GM18519 (cell line): ENCODE data around the gene ZFYVE27.

Experiments
- ATAC-seq: cut with Tn5 transposase; IDR thresholded peaks from one replicate; pipeline ENCODE4 v1.9.1; 2021; ENCODE audit warnings: mild to moderate bottlenecking, moderate library complexity; ENCODE audit not compliant: unreplicated experiment, low FRiP score

ZFYVE27 gene

GRCh38 chr10:97743169-97743943 lies 6.4 kb downstream of the ZFYVE27 start:
- no peak for ATAC-seq

- ATAC-seq, result no peak
These were observed 7.6 kb downstream of the ZFYVE27 start for GRCh38 chr10:97744405-97745035.

- ATAC-seq, result no peak
These were observed 10.6 kb downstream of the ZFYVE27 start for GRCh38 chr10:97747573-97747972.

- no peak for ATAC-seq
These were observed 11.2 kb downstream of the ZFYVE27 start for GRCh38 chr10:97748116-97748515.

GRCh38 chr10:97752956-97753355 lies 16.0 kb downstream of the ZFYVE27 start:
- ATAC-seq, result no peak

GRCh38 chr10:97754726-97755125 lies 17.8 kb downstream of the ZFYVE27 start:
- ATAC-seq, result no peak

GRCh38 chr10:97755718-97756117 lies 18.8 kb downstream of the ZFYVE27 start:
- ATAC-seq, result no peak

GRCh38 chr10:97757471-97757870 lies 20.5 kb downstream of the ZFYVE27 start:
- ATAC-seq, result no peak

GRCh38 chr10:97759158-97759887 lies 22.4 kb downstream of the ZFYVE27 start:
- no peak for ATAC-seq

- ATAC-seq, result no peak
These were observed 23.0 kb downstream of the ZFYVE27 start for GRCh38 chr10:97759946-97760345.

- ATAC-seq, result no peak
These were observed 23.7 kb downstream of the ZFYVE27 start for GRCh38 chr10:97760461-97761257.

- ATAC-seq, result no peak
These were observed 24.5 kb downstream of the ZFYVE27 start for GRCh38 chr10:97761331-97761865.

GRCh38 chr10:97762056-97762455 lies 25.1 kb downstream of the ZFYVE27 start:
- ATAC-seq, result no peak

GRCh38 chr10:97762816-97763215 lies 25.9 kb downstream of the ZFYVE27 start:
- ATAC-seq, result no peak

GRCh38 chr10:97763411-97763810 lies 26.5 kb downstream of the ZFYVE27 start:
- no peak for ATAC-seq

GRCh38 chr10:97763947-97764346 lies 27.0 kb downstream of the ZFYVE27 start:
- ATAC-seq, result no peak

- no peak for ATAC-seq
These were observed 27.6 kb downstream of the ZFYVE27 start for GRCh38 chr10:97764519-97764931.

- no peak for ATAC-seq
These were observed 28.3 kb downstream of the ZFYVE27 start for GRCh38 chr10:97765201-97765600.

GRCh38 chr10:97766106-97766810 lies 29.3 kb downstream of the ZFYVE27 start:
- ATAC-seq, result no peak
